HG03135 (cell line): ENCODE measurements around the gene CA10.

Experiments used
- ATAC-seq: cut with Tn5 transposase; IDR thresholded peaks from one replicate; pipeline ENCODE4 v1.9.1; 2021; ENCODE audit warnings: mild to moderate bottlenecking, moderate library complexity; ENCODE audit not compliant: unreplicated experiment

The CA10 gene

GRCh38 chr17:52147872-52148271 is 10.6 kb downstream of the CA10 start:
- peak; percentile 82 for ATAC-seq

- ATAC-seq = peak; percentile 61
These were observed 11.1 kb downstream of the CA10 start for GRCh38 chr17:52147431-52147830.

- ATAC-seq = no peak
These were observed 13.0 kb downstream of the CA10 start for GRCh38 chr17:52145476-52145875.

GRCh38 chr17:52143542-52143941 is 15.0 kb downstream of the CA10 start:
- no peak for ATAC-seq

GRCh38 chr17:52140601-52141000 is 17.9 kb downstream of the CA10 start:
- no peak for ATAC-seq

- no peak for ATAC-seq
These were observed 19.8 kb downstream of the CA10 start for GRCh38 chr17:52138752-52139151.

- no peak for ATAC-seq
These were observed 20.2 kb downstream of the CA10 start for GRCh38 chr17:52138350-52138749.

- no peak for ATAC-seq
These were observed 22.3 kb downstream of the CA10 start for GRCh38 chr17:52136166-52136565.

- no peak for ATAC-seq
These were observed 23.9 kb downstream of the CA10 start for GRCh38 chr17:52134641-52135040.

- no peak for ATAC-seq
These were observed 29.8 kb downstream of the CA10 start for GRCh38 chr17:52128721-52129120.

GRCh38 chr17:52124993-52125392 is 33.5 kb downstream of the CA10 start:
- no peak for ATAC-seq

GRCh38 chr17:52124561-52124960 is 34.0 kb downstream of the CA10 start:
- no peak for ATAC-seq

- ATAC-seq = no peak
These were observed 38.0 kb downstream of the CA10 start for GRCh38 chr17:52120465-52120864.

GRCh38 chr17:52110923-52111581 is 47.5 kb downstream of the CA10 start:
- ATAC-seq = no peak

- no peak for ATAC-seq
These were observed 51.8 kb downstream of the CA10 start for GRCh38 chr17:52106638-52107261.

GRCh38 chr17:52106072-52106471 is 52.4 kb downstream of the CA10 start:
- no peak for ATAC-seq

- ATAC-seq = no peak
These were observed 52.9 kb downstream of the CA10 start for GRCh38 chr17:52105591-52105990.

GRCh38 chr17:52096056-52096455 is 62.5 kb downstream of the CA10 start:
- ATAC-seq = no peak

- no peak for ATAC-seq
These were observed 74.3 kb downstream of the CA10 start for GRCh38 chr17:52084176-52084575.

GRCh38 chr17:52079496-52079895 is 79.0 kb downstream of the CA10 start:
- no peak for ATAC-seq

- no peak for ATAC-seq
These were observed 86.8 kb downstream of the CA10 start for GRCh38 chr17:52071712-52072111.

- ATAC-seq = no peak
These were observed 93.7 kb downstream of the CA10 start for GRCh38 chr17:52064791-52065211.

- ATAC-seq = no peak
These were observed 109.0 kb downstream of the CA10 start for GRCh38 chr17:52049496-52049895.
